GM12873 (cell line): ENCODE measurements around the gene SFT2D1.

Experiments used
- TF ChIP-seq, protein P1 (sequence below): IDR thresholded peaks from 2 replicates; pipeline ENCODE4 v1.5.1; 2012; ENCODE audit warnings: low read depth, mild to moderate bottlenecking, moderate library complexity, low read length, control low read depth; ENCODE audit not compliant: insufficient read depth; ENCODE audit errors: missing control alignments

Gene SFT2D1

GRCh38 chr6:166375013-166375412, 32.7 kb upstream of the SFT2D1 start:
- TF ChIP-seq, protein P1, sequence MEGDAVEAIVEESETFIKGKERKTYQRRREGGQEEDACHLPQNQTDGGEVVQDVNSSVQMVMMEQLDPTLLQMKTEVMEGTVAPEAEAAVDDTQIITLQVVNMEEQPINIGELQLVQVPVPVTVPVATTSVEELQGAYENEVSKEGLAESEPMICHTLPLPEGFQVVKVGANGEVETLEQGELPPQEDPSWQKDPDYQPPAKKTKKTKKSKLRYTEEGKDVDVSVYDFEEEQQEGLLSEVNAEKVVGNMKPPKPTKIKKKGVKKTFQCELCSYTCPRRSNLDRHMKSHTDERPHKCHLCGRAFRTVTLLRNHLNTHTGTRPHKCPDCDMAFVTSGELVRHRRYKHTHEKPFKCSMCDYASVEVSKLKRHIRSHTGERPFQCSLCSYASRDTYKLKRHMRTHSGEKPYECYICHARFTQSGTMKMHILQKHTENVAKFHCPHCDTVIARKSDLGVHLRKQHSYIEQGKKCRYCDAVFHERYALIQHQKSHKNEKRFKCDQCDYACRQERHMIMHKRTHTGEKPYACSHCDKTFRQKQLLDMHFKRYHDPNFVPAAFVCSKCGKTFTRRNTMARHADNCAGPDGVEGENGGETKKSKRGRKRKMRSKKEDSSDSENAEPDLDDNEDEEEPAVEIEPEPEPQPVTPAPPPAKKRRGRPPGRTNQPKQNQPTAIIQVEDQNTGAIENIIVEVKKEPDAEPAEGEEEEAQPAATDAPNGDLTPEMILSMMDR = no peak

DNA sequence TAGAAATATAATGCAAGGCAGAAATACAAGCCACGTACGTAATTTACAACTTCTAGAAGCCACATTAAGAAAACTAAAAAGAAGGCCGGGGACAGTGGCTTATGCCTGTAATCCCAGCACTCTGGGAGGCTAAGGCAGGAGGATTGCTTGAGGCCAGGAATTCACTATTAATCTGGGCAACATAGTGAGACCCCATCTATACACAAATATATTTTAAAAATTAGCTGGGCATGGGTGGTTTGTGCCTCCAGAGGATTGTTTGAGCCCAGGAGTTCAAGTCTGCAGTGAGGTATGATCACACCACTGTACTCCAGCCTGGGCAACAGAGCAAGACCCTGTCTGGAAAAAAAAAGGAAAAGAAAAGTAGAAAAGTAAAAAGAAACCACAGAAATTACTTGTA, 28.1 kb upstream of the SFT2D1 start:
- TF ChIP-seq, protein P1 = no peak

DNA sequence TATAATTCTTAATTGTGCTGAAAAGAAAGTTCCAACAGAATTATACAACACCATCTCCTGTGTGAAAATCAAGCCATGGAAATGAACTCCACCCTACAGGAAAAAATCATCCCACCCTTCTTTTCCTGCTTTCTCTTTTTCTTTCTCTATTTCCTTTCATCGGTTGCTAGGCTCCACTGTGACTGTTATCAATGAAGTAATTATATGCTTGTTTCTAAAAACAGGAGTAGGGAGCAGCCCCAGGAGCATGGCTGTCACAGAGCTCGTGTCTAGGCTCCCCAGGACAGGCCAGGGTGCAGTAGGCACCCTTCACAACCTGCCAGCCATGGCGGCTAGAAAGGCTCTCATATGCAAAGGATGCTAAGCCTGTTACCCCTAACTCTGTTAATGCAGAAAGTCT, 27.4 kb upstream of the SFT2D1 start:
- TF ChIP-seq, protein P1 = no peak

DNA sequence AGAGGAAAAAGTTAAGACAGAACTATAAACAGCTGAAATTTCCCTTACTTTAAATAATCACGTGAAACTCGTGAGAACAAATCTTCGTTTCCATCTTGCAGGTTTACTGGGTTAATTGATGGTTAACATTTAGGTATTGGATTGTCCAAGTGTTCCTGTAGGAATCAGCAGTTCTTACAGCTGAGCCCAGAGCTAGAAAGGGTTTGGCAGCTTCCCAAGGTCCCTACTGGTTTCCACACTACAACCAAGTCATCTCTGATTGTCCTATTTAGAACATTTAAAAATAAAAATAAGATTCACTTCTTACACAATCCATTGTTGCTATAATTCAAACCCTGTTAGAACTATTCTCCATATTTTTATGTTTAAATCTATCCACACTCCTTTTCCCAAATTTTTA, 24.6 kb upstream of the SFT2D1 start:
- TF ChIP-seq, protein P1 = no peak

DNA sequence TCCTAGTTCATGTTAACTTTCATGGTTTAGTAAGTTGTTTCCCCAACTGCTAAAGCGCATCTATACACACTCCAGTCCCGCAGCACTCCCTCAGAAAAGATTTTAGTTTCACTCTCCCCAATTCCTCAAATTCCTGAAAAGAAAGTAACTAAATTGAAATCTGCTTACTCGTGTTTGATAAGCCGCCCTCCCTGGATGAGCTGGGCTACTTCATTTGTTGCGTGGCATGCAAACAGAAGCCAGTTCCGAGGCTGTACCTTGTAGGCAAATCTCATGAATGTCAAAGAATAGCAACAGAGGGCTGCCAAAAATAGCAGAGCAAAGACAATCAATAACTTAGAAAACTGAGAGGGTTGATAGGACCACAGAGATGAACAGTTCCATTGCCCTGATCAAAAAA, 23.5 kb upstream of the SFT2D1 start:
- TF ChIP-seq, protein P1 = no peak

GRCh38 chr6:166365221-166365620, 22.9 kb upstream of the SFT2D1 start:
- TF ChIP-seq, protein P1 = no peak

GRCh38 chr6:166364456-166364855, 22.1 kb upstream of the SFT2D1 start:
- TF ChIP-seq, protein P1 = no peak
